Progenitor cell of endocrine pancreas (in vitro differentiated cells): ENCODE measurements around the gene PGAM4. TPM values are rescaled to one million over a fixed set of nuclear protein-coding genes. Genes with fewer than 3 reads are reported as not detected.

Experiments used
- DNase-seq: peaks from one replicate; pipeline ENCODE4 v3.0.0; 2021; ENCODE audit warnings: low spot score; ENCODE audit not compliant: unreplicated experiment
- H3K27ac Mint-ChIP-seq: 2 replicates; pipeline ENCODE4 v1.8.0; 2021; ENCODE audit warnings: mild to moderate bottlenecking, moderate library complexity, mixed read lengths
- H3K27me3 Mint-ChIP-seq: 2 replicates; pipeline ENCODE4 v1.8.0; 2021; ENCODE audit warnings: mixed read lengths
- H3K36me3 Mint-ChIP-seq: 2 replicates; pipeline ENCODE4 v1.8.0; 2022; ENCODE audit warnings: mixed read lengths; ENCODE audit not compliant: insufficient read depth
- H3K4me1 Mint-ChIP-seq: 2 replicates; pipeline ENCODE4 v1.8.0; 2021; ENCODE audit warnings: low read depth, mixed read lengths
- H3K4me3 Mint-ChIP-seq: 2 replicates; pipeline ENCODE4 v1.8.0; 2021; ENCODE audit warnings: low read depth, mild to moderate bottlenecking, moderate library complexity, mixed read lengths
- H3K9me3 Mint-ChIP-seq: 2 replicates; pipeline ENCODE4 v1.8.0; 2021; ENCODE audit warnings: low read depth, mixed read lengths
- CTCF ChIP-seq: fragments of 200-600 bp; sonication (generic); IDR thresholded peaks from one replicate; pipeline ENCODE4 v1.5.0; 2021; ENCODE audit warnings: antibody characterized with exemption, mild to moderate bottlenecking; ENCODE audit not compliant: unreplicated experiment
- total RNA-seq: library from RNA; stranded (reverse); gene quantifications from 2 replicates; pipeline ENCODE4 v1.2.1, GENCODE V29; 2021

Gene PGAM4
- total RNA-seq, 1 donor from 2014 or later: not detected

- H3K27me3 Mint-ChIP-seq: no peaks in the 10 kb centered on the region
- DNase-seq: no peak
- peaks cover 4% of the 10 kb centered on the region for H3K9me3 Mint-ChIP-seq
- no peaks in the 10 kb centered on the region for H3K36me3 Mint-ChIP-seq
- TF ChIP-seq CTCF: no peak
- no peak overlapping the region for H3K27ac Mint-ChIP-seq
- H3K4me3 Mint-ChIP-seq: no peak overlapping the region
- peaks cover 4% of the 10 kb centered on the region for H3K4me1 Mint-ChIP-seq
Observed at GRCh38 chrX:77975755-77976154, 6.3 kb upstream of the PGAM4 start.

- no peaks in the 10 kb centered on the region for H3K27me3 Mint-ChIP-seq
- no peak for DNase-seq
- H3K4me1 Mint-ChIP-seq: no peaks in the 10 kb centered on the region
- no peak overlapping the region for H3K4me3 Mint-ChIP-seq
- H3K9me3 Mint-ChIP-seq: peaks cover 21% of the 10 kb centered on the region
- no peak overlapping the region for H3K27ac Mint-ChIP-seq
- H3K36me3 Mint-ChIP-seq: peaks cover 7% of the 10 kb centered on the region
- TF ChIP-seq CTCF: no peak
Observed at GRCh38 chrX:77967631-77968030, 1.8 kb downstream of the PGAM4 start.

GRCh38 chrX:77966361-77966760, 3.1 kb downstream of the PGAM4 start:
- no peaks in the 10 kb centered on the region for H3K27me3 Mint-ChIP-seq
- DNase-seq: no peak
- no peak for TF ChIP-seq CTCF
- no peaks in the 10 kb centered on the region for H3K4me1 Mint-ChIP-seq
- H3K9me3 Mint-ChIP-seq: peaks cover 23% of the 10 kb centered on the region
- H3K36me3 Mint-ChIP-seq: peaks cover 7% of the 10 kb centered on the region
- no peak overlapping the region for H3K4me3 Mint-ChIP-seq
- no peak overlapping the region for H3K27ac Mint-ChIP-seq

- Mint-ChIP-seq H3K4me3 (no peak overlapping the region), H3K4me1 (no peaks in the 10 kb centered on the region), H3K36me3 (peaks cover 9% of the 10 kb centered on the region), H3K9me3 (peaks cover 34% of the 10 kb centered on the region), H3K27ac (no peak overlapping the region), H3K27me3 (no peaks in the 10 kb centered on the region)
- no peak for DNase-seq
- no peak for TF ChIP-seq CTCF
Observed at GRCh38 chrX:77962068-77962902, 7.2 kb downstream of the PGAM4 start.

- TF ChIP-seq CTCF: no peak
- Mint-ChIP-seq H3K9me3 (peaks cover 32% of the 10 kb centered on the region), H3K27ac (no peak overlapping the region), H3K4me3 (no peak overlapping the region), H3K36me3 (peaks cover 7% of the 10 kb centered on the region), H3K27me3 (no peaks in the 10 kb centered on the region), H3K4me1 (no peaks in the 10 kb centered on the region)
- no peak for DNase-seq
Observed at GRCh38 chrX:77961063-77961462, 8.4 kb downstream of the PGAM4 start.
